Measurements from ENCODE around the gene KDM2B.

DNA sequence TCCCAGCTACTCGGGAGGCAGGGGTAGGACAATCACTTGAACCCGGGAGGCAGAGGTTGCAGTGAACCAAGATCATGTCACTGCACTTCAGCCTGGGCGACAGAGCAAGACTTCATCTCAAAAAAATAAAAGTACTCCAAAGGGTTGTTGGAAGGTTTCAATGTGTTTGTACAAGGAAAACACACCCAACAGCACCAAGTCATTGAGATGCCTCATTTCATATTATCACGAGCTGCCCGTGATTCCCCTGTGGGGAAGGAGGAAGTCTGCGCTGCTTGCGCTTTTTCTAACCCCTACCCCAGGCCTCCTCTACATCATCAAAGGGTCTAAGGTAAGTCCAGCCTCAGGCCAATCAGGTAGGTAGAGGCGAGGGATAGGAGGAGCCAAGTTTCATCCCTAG, 73.6 kb downstream of the KDM2B start:
- TF ChIP-seq, protein P1, sequence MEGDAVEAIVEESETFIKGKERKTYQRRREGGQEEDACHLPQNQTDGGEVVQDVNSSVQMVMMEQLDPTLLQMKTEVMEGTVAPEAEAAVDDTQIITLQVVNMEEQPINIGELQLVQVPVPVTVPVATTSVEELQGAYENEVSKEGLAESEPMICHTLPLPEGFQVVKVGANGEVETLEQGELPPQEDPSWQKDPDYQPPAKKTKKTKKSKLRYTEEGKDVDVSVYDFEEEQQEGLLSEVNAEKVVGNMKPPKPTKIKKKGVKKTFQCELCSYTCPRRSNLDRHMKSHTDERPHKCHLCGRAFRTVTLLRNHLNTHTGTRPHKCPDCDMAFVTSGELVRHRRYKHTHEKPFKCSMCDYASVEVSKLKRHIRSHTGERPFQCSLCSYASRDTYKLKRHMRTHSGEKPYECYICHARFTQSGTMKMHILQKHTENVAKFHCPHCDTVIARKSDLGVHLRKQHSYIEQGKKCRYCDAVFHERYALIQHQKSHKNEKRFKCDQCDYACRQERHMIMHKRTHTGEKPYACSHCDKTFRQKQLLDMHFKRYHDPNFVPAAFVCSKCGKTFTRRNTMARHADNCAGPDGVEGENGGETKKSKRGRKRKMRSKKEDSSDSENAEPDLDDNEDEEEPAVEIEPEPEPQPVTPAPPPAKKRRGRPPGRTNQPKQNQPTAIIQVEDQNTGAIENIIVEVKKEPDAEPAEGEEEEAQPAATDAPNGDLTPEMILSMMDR (IDR thresholded peaks at IDR 0.05; ENCODE audit: low read depth, low read length): no peak
- TF ChIP-seq, protein P2, sequence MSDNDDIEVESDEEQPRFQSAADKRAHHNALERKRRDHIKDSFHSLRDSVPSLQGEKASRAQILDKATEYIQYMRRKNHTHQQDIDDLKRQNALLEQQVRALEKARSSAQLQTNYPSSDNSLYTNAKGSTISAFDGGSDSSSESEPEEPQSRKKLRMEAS (IDR thresholded peaks at IDR 0.05; ENCODE audit: low read depth, low read length): no peak
- TF ChIP-seq POLR2A (IDR thresholded peaks at IDR 0.05; ENCODE audit: extremely low read depth, insufficient read length) (no peak), MYC (IDR thresholded peaks at IDR 0.05; ENCODE audit: low read depth, low read length) (no peak)

Measured in NB4 (cell line).